Measurements from ENCODE around the gene MYO18B. TPM values are rescaled to one million over a fixed set of nuclear protein-coding genes. Genes with fewer than 3 reads are reported as not detected.
A peak's percentile ranks its signal among the peaks of the same experiment; 100 is the strongest.

The MYO18B gene, protein sequence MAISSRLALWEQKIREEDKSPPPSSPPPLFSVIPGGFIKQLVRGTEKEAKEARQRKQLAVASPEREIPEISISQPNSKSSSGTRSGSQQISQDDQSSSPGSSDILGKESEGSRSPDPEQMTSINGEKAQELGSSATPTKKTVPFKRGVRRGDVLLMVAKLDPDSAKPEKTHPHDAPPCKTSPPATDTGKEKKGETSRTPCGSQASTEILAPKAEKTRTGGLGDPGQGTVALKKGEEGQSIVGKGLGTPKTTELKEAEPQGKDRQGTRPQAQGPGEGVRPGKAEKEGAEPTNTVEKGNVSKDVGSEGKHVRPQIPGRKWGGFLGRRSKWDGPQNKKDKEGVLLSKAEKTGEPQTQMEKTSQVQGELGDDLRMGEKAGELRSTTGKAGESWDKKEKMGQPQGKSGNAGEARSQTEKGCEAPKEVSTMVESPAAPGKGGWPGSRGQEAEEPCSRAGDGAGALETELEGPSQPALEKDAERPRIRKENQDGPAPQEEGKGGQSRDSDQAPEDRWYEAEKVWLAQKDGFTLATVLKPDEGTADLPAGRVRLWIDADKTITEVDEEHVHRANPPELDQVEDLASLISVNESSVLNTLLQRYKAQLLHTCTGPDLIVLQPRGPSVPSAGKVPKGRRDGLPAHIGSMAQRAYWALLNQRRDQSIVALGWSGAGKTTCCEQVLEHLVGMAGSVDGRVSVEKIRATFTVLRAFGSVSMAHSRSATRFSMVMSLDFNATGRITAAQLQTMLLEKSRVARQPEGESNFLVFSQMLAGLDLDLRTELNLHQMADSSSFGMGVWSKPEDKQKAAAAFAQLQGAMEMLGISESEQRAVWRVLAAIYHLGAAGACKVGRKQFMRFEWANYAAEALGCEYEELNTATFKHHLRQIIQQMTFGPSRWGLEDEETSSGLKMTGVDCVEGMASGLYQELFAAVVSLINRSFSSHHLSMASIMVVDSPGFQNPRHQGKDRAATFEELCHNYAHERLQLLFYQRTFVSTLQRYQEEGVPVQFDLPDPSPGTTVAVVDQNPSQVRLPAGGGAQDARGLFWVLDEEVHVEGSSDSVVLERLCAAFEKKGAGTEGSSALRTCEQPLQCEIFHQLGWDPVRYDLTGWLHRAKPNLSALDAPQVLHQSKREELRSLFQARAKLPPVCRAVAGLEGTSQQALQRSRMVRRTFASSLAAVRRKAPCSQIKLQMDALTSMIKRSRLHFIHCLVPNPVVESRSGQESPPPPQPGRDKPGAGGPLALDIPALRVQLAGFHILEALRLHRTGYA (N-terminal part only)
- polyA plus RNA-seq: not detected in 3 replicates
- not detected for polyA plus RNA-seq (2011; ENCODE audit: low read depth)
- not detected in 2 replicates for polyA plus RNA-seq (2011; cell fraction: cytosol; rRNA removed)
- polyA plus RNA-seq (2011; cell fraction: nucleus; rRNA removed): not detected in 2 replicates
- 0.09 TPM in 1 of 2 replicates, not detected in the other for polyA plus RNA-seq (2012; ENCODE audit: low replicate concordance)
- polyA minus RNA-seq: not detected in 3 replicates
- polyA minus RNA-seq (2011; cell fraction: cytosol; rRNA and poly(A)+ RNA removed): not detected
- not detected in 2 replicates for polyA minus RNA-seq (2011; cell fraction: nucleus; rRNA and poly(A)+ RNA removed)

DNA sequence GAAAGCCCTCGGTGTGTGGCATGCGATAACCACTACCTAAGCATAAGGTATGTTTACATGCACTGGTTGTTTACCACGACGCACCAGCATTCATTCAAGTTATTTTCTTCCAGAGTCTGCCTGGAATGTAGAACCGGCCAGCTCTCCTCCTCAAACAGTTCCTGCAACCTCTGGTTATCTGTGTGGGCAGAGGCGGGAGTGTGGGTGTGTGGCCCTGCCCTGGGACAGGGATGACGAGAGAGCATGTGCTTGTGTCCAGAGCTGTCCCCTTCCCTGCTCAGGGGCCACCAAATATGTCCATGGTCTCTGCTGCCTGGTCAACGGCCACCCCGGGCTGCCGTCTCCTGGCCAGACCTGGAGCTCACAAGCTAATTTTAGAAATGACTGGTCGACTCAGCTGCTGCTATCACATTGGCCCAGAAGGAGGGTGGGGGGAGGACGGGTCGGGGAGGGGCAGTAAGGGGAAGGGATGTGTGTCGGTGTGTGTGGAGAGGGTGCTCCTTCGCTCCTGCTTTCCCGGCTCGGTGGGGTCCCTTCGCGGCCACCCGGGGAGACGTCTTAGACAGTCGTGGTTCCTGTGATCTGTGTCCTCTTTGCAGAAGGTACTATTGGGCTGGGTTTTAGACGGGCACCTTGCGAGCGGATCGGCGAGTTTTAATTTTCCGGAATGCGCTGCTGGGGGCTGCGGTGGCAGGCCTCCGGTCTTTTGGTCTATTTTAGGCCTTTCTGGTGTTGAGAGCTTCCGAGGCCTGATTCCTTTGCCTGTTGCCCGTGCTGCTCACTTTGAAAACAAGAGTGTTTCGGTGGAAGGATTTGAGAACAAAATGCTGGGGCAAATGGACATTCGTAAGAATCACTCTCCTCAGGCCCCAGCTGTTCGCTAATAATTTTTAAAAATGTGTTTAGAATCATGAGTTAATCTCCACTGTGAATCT is at the start of gene MYO18B:
MYO18B (plus strand) TSS at position 497 of the 935 bp plus-strand sequence. CDS start 18,905 bp downstream, outside the sequence.
- peak; percentile 29 for FAIRE-seq
- no peak within 1 kb of the TSS for H3K4me2 ChIP-seq (ENCODE audit: control insufficient read depth, extremely low read depth, insufficient read depth, low read depth, low read length)
- H3K79me2 ChIP-seq (ENCODE audit: control insufficient read depth, insufficient read depth, low read length): no peaks in the 10 kb centered on the region
- no peak within 1 kb of the TSS for H3K4me3 ChIP-seq (ENCODE audit: control insufficient read depth in 2 of 3, extremely low read depth in 1 of 3, insufficient read depth in 2 of 3, low read depth in 1 of 3, low read length in 3 of 3)
- DNase-seq (ENCODE audit: low read depth, low spot score): no peak
- H3K27me3 ChIP-seq (ENCODE audit: control insufficient read depth, extremely low read depth, insufficient read depth, low read length): no peaks in the 10 kb centered on the region
- H3K36me3 ChIP-seq (ENCODE audit: control insufficient read depth in 2 of 2, extremely low read depth in 1 of 2, insufficient read depth in 2 of 2, low read length in 2 of 2): no peaks in the 10 kb centered on the region
- no peak for TF ChIP-seq EZH2 (IDR thresholded peaks at IDR 0.05; ENCODE audit: low read length)
- TF ChIP-seq, protein P1, sequence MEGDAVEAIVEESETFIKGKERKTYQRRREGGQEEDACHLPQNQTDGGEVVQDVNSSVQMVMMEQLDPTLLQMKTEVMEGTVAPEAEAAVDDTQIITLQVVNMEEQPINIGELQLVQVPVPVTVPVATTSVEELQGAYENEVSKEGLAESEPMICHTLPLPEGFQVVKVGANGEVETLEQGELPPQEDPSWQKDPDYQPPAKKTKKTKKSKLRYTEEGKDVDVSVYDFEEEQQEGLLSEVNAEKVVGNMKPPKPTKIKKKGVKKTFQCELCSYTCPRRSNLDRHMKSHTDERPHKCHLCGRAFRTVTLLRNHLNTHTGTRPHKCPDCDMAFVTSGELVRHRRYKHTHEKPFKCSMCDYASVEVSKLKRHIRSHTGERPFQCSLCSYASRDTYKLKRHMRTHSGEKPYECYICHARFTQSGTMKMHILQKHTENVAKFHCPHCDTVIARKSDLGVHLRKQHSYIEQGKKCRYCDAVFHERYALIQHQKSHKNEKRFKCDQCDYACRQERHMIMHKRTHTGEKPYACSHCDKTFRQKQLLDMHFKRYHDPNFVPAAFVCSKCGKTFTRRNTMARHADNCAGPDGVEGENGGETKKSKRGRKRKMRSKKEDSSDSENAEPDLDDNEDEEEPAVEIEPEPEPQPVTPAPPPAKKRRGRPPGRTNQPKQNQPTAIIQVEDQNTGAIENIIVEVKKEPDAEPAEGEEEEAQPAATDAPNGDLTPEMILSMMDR (optimal IDR thresholded peaks at IDR 0.05 in 1 of 3, IDR thresholded peaks at IDR 0.05 in 1 of 3, conservative IDR thresholded peaks at IDR 0.05 in 1 of 3; ENCODE audit: extremely low read depth in 1 of 3, insufficient read depth in 2 of 3, low read length in 3 of 3): no peak
- no peaks in the 10 kb centered on the region for H3K9me3 ChIP-seq (ENCODE audit: control insufficient read depth, low read depth, low read length)
- H3K27ac ChIP-seq (ENCODE audit: control insufficient read depth, insufficient read depth, low read length): no peak within 1 kb of the TSS
- H4K20me1 ChIP-seq (ENCODE audit: control insufficient read depth, extremely low read depth, insufficient read depth, low read length): no peaks in the 10 kb centered on the region
- dilution Hi-C loops (cut with MboI; ENCODE audit: extremely low pct_ligation_motif_present, low sequenced_read_pairs): no loop called here
- H3K9me1 ChIP-seq (ENCODE audit: control insufficient read depth, extremely low read depth, insufficient read depth, low read length): no peaks in the 10 kb centered on the region
- no peaks in the 10 kb centered on the region for H3K4me1 ChIP-seq (ENCODE audit: control insufficient read depth, extremely low read depth, insufficient read depth, low read length)
- no peak within 1 kb of the TSS for H3K9ac ChIP-seq (ENCODE audit: control insufficient read depth, extremely low read depth, insufficient read depth, low read length)
- H2AFZ ChIP-seq (ENCODE audit: control insufficient read depth, low read length): no peak within 1 kb of the TSS

All from keratinocyte (primary cell).